NCI-H146 treated with DMSO at 0.1 percent for 48 hours (cell line): ENCODE measurements around the gene ICOSLG.
"Not testable (repeated sequence)": the region's sequence is repeated elsewhere in the genome, so short reads cannot be mapped to it uniquely, and the experiment has no call there.

Experiments
- DNase-seq: peaks from one replicate; lab custom pipeline; 2025; ENCODE audit not compliant: unreplicated experiment; lab: John Stamatoyannopoulos, UW

Gene ICOSLG

DNA sequence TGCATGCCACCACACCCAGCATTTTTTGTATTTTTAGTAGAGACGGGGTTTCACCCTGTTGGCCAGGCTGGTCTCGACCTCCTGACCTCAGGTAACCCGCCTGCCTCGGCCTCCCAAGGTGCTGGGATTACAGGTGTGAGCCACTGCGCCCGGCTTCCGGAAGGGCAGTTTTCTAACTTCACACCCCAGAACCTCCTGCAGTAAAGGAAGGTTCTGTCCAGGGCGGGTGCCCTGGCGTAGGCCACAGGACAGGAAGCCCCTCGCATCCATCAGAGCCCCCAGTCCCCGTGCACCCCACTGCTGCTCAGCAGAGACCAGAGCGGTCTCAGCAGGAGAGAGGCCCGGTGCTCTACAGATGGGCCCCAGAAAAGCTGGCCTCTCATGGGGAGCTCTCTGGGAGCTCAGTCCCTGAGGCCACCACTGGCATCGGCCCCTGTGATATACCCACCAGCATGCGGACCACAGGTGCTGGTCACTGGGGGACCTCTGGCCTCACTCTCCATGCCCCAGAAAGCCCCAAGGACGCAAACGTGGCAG lies 25.1 kb upstream of the ICOSLG start:
- DNase-seq, result no peak

DNA sequence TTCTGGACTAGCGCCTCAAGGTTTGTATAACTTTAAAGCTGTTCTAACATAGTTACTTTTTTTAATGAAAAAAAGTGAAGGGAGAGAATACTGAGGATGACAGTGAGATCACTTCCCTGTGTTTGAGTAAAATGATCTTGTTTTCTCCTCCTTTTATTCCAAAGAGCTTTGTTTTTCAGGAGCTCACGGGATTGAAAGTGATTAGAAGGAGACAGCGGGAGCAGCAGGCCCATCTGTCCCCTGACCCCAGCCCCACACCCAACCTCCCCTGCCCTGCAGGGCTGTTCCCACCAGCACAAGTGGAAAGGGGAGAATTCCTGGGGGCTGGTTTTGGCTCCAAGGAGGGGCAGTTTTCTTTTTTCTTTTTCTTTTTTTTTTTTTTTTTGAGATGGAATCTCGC lies 23.0 kb upstream of the ICOSLG start:
- no peak for DNase-seq

DNA sequence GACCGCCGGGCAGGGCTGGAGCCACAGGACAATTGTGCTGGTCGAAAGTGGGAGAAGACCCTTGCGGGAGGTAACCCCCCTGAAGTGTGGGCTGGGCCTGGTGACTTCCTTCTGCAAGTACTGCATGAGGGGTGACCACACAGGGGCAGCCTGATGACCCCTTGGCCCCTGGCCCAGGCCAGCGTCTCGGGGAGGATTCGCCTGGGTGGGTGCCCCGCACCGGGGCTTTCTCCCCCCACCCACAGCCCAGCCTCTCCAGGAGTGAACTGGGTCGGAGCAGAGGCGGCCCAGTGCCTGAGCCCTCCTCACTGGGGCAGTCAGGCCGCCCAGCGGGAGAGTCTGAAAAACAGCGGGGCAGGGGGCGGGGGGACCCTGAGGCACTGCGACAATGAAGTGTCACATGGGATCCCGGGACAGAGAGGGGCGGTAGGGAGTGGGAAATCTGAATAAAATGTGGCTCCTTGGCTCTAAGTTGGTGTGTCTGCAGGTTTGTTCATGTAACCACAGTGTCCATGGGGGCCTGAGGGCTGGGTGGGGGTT lies 22.5 kb upstream of the ICOSLG start:
- no peak for DNase-seq

DNA sequence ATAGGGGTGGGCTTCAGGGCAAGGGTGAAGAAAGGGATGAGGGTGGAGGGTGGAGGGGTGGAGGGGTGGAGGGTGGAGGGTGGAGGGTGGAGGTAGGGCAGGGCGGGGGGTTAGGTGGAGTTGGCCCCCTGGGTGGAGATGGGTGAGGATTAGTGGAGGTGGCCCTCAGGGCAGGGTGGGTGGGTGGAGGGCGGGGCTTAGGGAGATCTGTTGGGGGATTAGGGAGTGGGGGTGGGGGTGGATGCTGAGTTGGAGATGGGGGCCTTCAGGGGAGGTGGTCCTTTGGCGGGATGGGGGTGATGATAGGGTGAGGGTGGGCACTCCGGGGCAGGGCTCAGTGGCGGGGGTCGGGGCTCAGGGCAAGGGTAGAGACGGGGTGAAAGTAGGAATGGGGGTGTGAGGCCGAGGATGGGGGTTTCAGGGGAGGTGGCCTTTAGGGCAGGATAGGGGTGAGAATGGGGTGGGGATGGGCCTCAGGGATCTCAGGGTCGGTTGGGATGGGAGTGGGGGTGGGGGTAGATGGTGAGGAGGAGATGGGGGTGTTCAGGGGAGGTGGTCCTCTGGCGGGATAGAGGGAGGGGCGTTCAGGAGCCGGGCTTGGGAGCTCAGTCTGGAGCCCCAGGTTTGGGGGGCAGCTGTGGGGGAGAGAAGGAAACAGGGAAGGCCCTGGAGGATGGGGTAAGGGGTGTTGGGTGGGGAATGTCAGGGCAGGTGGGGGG lies 21.8 kb upstream of the ICOSLG start:
- no peak for DNase-seq

DNA sequence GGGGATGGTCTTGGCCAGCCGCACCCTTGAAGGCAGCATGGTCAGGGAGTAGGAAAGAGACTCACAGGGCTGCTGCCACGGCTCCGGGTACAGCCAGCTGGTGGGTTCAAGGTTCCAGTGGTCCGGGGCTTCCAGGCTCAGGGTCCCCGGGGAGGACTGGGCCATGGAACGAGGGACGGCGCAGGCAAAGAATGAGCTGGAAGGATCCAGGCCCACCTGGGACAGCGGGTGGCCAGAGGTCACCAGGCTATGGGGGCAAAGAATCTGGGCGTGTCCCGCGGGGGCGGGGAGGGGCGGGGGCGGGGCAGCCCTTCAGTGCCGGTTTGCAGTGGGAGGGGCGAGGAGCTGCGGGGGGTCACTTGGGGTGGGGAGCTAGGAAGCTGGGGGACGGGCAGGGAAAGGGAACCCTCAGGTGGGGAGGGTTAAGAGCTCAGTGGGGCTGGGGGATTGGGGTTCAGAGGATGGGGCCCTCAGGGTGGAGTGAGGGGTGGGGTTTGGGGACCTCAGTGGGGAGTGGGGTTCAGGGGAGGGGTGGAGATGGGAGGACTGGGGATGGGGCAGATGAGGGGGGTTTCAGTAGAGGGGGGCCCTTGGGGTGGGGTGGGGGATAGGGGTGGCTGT lies 21.0 kb upstream of the ICOSLG start, which contains the start of gene DNMT3L:
DNMT3L (minus strand) TSS at position 223 of the 621 bp plus-strand sequence. CDS start 638 bp downstream, outside the sequence.
- DNase-seq, result no peak

DNA sequence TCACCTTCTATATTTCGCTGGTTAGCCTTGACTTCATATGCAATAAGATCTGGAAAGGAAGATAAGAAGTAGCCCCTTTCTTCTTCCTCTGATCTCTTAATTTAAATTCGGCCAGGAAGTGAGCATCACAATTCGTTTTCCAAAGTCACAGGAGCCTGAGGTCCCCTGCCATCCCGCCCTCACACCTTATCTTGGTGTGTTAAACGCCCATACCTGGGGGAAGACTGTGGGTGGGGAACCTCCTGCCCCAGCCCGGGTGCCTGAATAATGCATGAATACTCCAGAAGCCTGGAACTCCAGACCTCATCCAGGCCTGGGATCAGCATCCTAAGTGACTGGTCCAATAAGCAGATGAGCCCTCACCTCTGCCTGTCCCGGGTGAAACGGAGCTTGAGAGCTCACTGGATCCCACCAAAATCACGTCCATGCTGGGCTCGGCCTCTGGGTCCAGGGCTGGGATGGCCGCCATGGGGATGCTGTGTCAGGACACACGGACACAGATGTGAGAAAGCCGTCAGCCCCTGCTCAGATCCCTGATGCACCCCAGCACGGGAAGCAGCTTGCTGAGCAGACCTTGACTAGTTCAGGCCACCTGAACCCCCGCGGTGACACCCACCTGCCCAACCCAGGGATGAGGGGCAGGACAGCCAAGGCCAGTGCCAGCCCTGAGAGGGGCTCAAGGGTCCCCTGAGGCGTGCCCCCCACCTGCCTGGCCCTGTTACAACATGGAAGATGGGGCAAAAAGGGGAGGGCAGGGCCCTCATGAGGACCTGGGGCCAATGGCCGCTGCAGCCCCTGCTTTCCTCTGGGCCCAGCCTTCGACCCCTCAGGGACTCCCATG lies 20.3 kb upstream of the ICOSLG start:
- DNase-seq, result no peak

DNA sequence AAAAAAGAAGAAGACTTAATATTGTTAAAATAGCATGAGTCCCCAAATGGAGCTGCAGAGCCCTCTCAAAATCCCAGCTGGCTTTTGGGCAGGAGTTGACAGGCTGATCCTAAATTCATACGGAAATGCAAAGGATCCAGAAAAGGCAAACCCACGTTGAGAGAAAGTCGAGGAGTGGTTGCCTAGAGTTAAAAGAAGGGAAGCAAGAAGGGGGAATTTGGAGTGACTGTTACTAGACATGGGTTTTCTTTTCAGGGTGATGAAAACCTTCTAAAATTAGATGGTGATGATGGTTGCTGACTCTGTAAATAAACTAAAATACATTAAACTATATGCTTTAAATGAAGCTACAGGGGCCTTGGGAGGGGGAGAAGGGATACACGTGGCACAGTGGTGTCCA lies 19.3 kb upstream of the ICOSLG start:
- no peak for DNase-seq

DNA sequence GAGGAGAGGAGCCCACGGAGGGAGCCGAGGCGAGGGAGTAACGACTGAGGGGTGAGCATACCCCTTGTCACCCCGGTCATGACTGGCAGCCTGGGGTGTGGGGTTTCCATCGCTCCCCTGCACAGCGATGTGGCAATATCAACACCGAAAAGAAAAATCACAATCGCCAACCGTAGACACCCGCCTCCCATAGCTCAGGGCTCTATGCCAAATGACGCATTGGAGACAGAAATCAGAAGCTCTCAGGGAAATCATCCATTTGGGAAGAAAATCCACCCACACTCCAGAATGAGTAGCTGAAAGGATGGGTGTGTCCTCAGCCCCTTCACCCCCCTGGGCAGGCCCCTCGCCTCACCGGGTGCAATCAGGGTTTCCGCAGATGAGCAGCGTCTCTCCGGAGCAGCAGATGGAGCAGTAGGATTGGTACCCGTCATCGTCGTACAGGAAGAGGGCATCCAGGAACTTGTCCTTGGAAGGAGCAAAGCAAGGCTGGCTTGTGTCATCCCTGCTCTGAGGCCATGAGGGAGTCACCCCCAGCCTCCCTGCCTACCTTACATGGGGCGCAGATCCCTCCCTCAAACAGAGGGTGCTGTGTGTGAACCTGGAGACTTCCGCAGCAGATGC lies 18.5 kb upstream of the ICOSLG start:
- DNase-seq, result no peak

DNA sequence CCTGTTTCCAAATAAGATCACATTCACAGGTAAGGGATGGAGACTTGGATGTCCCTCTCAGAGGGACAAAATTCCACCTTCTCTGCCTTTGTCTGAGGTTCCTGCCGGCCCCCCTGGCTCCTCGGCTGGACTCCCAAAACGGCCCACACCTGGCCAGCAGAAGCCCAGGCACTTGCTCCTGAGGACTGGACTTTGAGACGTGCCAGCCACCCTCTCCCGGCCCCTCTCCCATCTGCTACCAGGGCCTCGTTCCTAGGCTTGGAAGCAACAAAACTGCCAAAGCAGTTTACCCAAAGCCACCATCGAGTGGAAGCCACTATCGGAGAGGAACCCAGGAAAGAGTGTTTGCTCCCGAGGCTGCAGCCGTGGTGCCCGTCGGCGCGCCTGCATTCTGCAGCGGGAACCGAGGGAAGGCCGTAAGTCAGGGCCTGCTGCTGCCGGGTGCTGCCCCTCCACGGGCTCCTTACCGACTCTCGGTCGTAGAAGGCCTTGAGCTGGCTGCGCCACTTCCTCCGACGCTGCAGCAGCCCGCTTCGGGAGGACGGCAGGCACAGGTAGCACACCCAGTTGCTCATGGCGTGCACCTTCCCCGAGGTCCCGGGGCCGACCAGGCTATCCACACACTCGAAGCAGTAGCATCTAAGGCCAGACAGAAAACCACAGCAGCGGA lies 17.4 kb upstream of the ICOSLG start:
- no peak for DNase-seq

DNA sequence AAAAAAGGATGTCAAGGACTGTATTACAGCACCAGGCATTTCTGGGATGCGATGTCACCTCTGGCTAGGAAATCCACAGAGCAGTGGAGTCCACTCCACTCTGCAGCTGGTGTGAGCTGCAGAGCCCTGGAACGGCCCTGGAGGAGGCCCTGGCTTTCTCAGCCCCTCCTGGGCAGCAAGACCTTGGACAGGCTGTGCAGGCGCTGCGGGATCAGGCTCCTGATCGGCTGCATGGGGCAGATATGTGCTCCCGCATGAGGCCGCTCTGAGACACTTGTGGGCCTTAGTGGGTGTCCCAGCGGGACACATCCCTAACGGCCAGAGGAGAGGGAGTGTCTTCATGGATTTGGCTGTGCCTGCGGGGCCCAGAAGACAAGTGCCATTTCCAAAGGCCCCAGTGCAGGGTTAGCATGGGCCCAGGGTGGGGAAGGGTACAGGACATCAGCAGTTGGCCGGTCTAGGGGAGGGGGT lies 14.8 kb upstream of the ICOSLG start:
- DNase-seq, result no peak

DNA sequence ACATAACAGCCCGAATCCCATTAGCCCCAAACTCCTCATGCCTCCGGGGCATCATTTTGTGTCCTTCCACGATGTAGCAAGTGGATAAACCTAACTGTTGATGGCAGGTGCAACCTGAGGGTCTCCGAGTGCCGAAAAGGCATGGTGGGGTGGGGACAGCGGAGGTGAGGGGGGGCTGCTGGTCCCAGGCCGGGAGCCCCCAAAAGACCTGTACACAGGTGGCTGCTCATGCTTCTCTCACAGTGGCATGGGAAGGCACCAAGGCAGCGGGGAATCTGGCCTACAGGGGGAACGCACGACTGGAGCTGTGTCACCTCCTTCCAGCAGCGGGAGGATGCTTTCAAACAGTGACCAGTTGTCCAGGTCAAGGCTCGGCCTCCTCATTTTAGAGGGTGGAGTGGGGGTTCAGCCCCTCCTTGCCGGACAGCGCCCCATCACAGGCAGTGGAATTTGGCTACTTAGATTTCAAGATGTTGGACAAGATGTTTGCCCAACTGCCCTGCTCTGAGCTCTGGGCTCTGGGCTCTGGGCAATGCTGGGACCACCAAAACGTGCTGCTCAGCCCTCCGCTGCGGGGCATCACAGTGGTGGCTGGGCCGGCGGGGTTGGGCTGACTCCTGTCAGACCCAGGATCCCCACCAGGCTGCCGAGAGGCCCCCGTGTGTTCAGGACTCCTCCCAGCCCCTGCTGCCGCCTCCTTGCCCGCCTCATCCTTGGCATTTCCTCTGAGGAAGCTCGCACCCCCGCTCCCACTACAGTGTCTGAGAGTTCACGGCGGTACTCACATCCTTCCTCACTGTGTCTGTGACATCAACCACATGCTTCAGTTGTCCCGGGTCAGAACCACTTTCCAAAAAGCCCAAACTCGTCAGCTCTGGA lies 13.3 kb upstream of the ICOSLG start:
- DNase-seq, result no peak

DNA sequence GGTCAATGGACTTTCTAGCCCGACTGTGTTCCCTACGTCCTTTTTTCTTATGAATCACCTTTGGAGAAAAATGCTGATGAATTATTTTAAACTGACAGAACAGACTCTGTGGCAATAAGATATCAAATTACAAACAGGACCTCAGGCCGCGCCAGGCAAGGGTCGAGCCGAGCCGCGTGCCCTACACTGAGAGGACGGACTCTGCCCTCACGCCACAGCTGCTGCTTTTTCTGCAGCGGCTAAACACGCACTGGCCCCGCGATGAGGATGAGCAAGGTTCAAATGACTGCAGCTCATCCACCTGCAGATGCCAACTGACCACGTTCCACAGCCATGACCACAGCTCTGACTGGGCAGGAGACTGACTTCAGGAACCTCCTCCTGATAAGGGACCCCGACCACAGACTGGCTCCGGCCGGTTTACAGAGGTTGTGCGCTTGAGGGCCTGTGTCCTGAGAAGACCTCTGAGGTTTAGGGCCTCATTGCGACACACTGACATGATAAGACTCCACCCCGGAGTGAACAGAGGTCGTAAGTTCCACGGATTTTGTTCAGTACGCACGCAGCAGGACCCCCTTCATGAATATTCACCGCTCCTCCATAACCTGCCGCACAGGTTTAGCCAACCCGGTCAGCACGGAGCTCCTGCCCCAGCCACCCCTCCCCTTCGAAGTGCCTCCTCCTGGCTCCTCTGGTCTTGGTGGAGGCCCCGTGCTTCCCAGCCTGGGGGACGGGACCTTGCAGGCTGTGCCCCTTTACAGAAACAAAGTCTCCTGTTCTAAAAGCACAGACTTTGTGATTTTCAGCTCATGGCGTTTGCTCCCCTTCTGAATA lies 8.7 kb upstream of the ICOSLG start:
- not testable (repeated sequence) for DNase-seq

DNA sequence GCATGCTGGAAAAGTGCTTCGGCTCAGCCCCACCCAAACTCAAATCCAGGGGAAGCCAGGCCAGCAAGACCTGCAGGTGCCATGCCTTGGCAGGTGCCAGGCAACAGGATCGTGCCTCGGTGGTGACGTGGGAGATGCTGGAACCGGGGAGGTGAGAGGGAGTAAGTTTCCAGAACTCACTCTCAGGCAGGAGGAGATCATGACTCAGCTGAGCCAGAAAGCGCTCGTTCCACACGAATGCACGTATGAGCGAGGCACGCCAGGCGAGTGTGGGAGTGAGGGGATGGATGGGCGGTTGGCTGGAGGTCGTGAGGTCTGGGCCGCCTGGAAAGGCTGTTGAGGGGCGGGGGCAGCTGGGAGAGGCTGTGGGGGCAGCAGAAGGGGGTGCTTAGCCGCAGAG lies 7.2 kb upstream of the ICOSLG start:
- DNase-seq, result not testable (repeated sequence)

DNA sequence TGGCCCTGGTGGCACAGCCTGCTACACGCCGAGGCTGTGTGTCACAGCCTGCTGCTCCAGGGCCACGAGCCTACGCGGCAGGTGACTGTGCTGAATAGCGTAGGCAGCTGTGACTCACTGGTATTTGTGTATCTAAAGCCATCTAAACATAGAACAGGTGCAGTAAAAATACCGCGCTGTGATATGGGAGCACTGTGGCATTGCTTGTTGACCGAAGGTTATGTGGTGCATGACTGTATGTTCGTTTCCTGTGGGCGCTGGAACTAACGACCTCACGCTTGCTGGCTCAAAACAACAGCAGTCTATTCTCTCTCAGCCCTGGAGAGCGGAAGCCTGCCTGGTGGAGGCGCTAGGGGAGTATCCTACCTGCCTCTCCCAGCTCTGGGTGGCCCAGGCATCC lies 3.2 kb upstream of the ICOSLG start:
- DNase-seq, result not testable (repeated sequence)

DNA sequence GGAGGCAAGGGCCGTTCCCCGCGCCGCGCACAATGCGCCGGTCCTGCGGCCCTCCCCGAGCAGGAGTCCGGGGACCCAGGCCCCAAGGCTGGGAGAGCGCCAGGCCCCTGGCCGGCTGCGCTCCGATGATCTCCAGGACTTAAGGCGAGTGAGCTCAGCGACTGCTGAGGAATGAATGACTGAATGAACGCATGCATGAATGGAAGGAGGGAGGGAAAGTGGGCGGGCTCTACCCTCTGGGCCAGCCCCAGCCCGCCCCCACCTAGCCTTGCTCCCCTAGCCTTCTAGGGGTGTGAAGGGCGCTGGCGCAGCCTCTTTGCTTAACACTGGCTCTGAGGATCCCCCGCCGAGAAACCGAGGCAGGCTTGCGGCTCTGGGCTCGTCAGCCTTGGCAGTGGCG lies 538 bp upstream of the ICOSLG start:
- DNase-seq, result not testable (repeated sequence)

DNA sequence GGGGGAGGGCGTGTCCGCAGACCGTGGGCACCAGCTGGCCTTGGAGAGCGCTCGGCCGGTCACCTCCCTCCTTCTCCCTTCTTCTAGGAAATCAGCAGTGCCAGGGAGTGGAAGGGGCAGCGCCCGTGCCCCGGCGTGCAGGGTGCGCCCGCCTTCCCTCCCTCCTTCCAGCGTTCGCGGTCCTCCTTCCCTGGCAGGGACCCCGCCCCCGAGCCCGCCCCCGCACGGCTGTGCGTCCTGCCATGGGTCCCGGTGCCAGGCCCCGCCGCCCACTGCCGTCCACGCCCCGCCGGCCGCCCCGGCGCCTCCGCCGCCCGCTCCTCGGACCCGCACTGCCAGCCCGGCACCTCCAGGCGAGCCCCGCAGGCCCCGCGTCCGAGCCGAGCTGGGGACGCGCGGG lies 390 bp downstream of the ICOSLG start:
- not testable (repeated sequence) for DNase-seq

DNA sequence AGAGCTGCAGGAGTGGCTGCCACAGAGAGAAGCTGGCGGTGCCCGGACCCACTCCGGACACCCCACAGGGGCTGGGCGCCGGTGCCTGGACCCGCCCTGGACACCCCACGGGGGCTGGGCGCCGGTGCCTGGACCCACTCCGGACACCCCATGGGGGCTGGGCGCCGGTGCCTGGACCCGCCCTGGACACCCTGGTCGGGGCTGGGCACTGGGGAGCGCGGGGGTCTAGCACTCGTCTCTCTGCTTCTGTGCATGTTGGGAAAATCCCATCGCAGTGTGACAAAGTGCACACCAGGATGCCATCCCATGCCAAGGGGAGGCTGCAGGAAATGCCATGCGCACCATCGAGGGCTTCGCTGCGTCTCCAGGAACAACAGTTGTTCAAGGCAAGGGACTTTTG lies 11.2 kb downstream of the ICOSLG start:
- DNase-seq, result not testable (repeated sequence)

DNA sequence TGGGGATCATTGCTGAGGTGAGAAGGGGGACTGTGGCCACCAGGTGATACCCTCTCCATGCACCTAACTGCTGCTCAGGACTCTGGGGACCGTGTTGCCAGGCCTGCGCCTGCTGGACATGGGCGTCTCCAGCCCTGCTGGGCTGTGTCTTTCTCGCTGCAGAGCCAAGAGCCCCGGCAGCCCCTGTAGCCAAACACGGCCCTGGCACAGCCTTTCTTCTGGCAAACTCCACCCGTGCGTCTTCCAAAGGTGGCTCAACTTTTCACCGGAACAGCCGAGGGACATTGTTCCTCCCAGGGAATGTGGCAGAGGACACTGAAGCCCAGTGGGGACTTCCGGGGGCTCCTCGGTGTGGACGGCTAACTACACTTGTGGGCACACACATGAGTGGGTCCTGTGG lies 12.6 kb downstream of the ICOSLG start:
- not testable (repeated sequence) for DNase-seq
